NCI-H446 (cell line): ENCODE measurements around the gene PTBP1.

ENCODE experiments used
- DNase-seq, 2 experiments: peaks; one replicate each; lab custom pipeline; 2025; lab: John Stamatoyannopoulos, UW

PTBP1 gene

DNA sequence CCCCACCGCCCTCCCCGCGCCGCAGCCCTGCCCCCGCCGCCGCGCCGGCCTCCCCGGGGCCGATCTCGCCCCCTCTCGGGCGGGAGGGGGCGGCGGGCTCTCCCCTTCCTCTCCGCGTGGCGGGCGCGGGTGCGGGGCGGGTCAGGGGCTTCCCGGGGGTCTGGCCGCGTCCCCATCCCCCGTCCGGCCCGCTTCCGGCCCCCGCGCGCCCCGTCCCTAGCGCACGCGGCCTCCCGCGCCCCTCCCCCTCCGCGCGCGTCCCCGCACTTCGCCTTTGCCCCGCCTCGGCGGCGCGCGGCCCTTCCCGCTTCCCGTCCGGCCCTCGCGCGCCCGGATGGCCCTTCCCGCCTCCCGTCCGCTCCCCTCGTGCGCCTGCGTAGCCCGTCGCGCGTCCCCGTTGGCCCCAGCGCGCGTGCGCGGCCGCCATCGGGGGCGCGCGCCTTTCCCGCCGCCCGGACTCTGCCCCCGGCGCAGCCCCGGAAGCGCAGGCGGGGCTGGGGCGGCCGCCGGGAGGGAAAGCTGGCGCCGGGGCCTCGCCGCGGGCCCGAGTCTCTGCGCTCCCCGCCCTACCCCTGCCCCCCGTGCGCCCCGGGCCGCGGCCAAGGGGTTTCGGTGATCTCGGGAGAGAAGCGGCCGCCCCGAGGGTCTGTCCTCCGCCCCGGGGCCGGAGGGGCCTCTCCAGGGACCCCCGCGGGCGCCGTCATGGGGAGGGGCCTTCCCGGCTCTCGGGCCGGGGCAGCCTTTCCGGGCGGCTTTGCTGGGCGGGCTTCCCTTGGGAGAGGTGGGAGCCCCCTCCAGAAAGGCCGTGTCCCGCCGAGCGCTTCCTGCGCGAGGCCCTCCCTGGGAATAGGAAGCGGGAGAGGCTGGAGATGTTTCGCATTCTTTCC, 519 bp downstream of the PTBP1 start:
- peak; percentile 79 to 95 for DNase-seq

- peak in 1 of 2 experiments; percentile 53 for DNase-seq
These were observed 1.3 kb downstream of the PTBP1 start for GRCh38 chr19:798415-799075.

- peak in 1 of 2 experiments; percentile 46 for DNase-seq
These were observed 2.0 kb downstream of the PTBP1 start for GRCh38 chr19:799076-799881.

GRCh38 chr19:800360-801029, 3.2 kb downstream of the PTBP1 start:
- no peak for DNase-seq

DNA sequence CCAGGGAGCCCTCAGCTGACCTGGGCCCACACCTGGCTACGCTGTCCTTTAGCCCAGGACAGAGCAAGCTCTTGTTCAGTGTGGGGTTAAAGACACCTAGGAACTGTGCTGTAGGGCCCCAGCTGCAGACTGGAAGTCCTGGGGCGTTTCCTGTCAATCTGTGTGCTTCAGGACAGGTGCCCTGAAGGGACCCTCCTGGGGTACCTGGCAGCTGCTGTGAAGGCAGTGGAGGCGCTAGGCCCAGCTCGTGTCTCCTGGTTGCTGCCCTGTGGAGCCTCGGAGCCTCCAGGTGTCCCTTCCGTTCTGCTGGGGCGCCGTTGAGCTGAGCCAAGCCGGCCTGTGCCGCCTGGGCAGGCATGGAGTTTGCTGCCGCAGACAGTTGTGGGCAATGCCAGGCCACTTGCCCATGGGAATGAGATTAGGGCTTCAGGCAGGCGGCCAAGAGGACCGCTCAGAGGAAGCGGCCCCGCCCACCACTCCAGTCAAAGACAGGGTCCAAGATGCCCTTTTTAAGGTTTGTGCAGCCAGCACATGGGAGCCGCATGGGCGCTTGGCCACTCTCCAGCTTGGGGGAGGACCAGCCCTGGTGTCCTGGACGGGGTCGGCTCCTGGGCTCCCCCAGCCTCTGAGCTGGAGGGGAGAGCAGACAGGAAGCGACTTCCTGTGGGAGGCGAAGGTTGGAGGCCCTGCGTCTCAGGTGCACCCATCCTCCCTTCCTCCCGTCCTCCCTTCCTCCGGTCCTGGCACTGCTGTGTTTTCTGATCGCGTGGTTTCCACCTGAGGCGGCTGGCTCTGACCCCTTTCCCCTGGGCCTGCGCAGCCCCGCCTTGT, 4.0 kb downstream of the PTBP1 start:
- DNase-seq, result peak in 1 of 2 experiments; percentile 42

DNA sequence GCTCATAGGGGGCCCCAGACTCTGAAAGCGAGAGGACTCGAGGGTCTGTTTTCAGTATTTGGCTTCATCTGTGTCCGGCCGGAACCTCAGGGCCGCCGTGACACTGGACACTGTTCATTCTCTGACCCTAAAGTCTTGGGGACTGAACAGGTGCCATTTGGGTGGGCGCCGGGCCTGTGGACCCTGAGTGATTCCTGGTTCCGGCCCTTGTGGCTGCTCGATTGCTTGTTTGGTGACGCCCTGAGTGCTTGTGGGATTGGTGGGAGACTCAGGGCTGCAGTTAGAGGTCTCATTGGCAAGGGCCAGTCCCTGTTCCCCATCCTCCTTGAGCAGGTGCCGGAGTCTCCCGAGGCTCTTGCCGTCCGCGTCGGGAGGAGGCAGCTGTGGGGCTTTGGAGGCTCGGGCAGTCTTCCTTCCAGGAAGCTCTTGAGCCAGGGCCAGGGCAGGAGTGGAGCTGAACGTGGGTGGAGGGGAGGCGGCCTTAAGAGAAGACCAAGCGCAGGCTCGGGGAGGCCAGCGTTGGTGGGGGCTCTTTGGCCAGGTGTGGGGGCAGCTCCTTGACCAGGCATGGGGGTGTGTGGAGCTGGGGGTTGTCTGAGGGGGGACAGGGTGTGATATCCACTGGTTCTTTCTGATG, 4.7 kb downstream of the PTBP1 start:
- no peak for DNase-seq

GRCh38 chr19:802498-803098, 5.3 kb downstream of the PTBP1 start:
- DNase-seq, result no peak

DNA sequence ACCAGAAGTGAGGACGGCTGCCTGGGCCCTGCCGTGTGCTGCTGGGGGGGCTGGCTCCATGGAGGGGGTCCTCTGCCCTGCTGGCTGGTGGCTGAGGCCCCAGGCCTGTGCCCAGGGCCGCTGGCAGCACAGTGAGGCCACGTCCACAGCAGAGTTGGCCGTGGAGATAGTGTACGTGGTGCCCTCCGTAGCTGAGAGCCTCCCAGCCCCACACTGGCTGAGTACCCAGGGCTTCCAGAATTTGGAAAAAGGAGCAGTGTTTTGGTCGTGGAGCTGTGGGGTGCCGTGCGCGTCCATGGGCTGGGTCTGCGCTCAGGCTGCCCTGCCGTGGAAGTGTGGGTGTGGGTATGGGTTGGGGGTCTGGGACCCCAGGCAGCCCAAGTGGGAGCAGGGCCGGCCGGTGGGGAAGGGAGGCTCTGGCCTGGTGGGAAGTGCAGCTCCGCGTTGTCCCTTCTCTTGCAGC, 5.9 kb downstream of the PTBP1 start:
- DNase-seq, result no peak

GRCh38 chr19:803686-804418, 6.6 kb downstream of the PTBP1 start:
- DNase-seq, result no peak

DNA sequence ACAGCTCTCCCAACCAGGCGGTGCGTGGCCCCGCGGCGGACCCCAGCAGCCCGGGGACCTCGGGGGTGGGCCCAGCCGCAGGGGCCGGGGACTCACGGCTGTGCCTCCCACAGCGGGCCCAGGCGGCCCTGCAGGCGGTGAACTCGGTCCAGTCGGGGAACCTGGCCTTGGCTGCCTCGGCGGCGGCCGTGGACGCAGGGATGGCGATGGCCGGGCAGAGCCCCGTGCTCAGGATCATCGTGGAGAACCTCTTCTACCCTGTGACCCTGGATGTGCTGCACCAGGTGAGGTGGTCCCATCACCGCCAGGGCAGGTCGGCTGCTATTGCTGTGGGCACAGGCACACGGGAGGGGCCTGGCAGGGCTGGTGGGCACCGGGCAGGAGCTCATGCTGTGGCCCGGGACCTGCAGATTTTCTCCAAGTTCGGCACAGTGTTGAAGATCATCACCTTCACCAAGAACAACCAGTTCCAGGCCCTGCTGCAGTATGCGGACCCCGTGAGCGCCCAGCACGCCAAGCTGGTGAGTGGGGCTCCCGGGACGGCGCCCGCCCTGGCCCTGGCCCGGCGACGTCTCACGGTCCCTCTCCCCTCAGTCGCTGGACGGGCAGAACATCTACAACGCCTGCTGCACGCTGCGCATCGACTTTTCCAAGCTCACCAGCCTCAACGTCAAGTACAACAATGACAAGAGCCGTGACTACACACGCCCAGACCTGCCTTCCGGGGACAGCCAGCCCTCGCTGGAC, 7.3 kb downstream of the PTBP1 start:
- no peak for DNase-seq

DNA sequence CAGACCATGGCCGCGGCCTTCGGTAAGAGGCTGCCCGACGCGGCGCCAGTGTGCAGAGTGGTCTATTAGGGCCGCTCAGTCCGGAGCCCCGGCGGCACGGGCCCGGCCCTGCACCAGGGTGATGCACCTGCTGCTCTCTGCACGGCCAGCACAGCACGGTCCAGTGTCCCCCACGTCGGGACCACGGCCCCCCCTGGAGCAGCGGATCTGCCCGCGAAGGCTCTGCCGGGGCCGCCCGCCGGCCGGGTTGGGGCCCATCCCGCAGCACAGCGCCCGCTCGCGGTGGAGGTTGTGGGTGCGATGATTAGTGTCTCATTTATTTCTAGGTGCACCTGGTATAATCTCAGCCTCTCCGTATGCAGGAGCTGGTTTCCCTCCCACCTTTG, 7.9 kb downstream of the PTBP1 start:
- no peak for DNase-seq

GRCh38 chr19:805600-806550, 8.6 kb downstream of the PTBP1 start:
- no peak for DNase-seq

- DNase-seq, result no peak
These were observed 9.7 kb downstream of the PTBP1 start for GRCh38 chr19:806815-807421.

GRCh38 chr19:807627-808422, 10.6 kb downstream of the PTBP1 start:
- no peak for DNase-seq

DNA sequence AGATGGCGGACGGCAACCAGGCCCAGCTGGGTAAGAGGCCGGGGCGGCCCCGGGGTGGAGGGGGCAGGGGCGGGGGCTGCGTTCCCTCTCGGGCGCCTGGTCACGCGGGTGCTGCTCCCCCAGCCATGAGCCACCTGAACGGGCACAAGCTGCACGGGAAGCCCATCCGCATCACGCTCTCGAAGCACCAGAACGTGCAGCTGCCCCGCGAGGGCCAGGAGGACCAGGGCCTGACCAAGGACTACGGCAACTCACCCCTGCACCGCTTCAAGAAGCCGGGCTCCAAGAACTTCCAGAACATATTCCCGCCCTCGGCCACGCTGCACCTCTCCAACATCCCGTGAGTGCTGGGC, 11.1 kb downstream of the PTBP1 start:
- DNase-seq, result no peak
